ENCODE results near the gene PTGS1.
"Not testable (repeated sequence)": the region's sequence is repeated elsewhere in the genome, so short reads cannot be mapped to it uniquely, and the experiment has no call there.

PTGS1 gene

DNA sequence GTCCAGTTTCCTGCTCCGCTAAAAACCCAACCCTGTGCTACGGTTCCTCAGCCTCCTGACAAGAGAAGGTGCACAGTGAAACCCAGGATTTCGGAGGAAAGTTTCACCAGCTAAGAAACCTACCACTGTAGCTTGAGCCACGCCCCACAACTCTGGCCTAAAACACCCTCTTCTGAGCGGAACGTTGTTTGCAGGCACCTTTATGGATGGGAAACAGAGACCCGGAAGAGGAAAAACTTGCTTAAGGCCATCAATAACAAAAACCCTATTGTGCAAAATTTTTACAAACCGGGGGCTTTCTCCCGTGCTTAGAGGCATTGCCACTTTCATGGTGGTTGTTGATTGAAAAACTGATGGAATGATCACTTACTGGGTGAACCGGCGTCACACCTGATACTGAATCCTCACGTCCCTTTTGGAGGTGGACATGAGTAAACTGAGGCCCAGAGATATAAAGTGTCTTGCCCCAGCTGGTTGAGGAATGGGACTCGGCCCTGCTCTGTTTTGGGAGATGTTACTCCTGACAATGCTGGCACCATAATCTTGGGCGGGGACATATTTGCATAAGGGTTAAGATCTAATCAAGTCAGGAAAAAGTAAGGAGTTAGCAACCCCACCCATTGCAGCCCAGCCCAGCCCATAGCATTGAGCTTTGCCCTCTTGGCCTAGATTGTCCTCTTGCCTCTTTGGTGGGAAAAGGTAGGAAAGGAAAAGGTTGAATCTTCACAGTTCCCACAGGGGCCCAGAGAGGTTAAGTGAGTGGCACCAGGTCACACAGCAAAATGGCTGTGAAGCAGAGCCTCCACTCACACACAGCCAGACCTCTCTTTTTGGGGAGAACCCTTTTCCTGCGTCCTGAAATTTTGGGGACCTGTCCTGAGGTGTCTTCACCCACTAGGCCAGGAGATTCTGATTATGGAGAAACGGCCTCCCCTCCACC lies 23.2 kb upstream of the PTGS1 start:
- no peak for DNase-seq

DNA sequence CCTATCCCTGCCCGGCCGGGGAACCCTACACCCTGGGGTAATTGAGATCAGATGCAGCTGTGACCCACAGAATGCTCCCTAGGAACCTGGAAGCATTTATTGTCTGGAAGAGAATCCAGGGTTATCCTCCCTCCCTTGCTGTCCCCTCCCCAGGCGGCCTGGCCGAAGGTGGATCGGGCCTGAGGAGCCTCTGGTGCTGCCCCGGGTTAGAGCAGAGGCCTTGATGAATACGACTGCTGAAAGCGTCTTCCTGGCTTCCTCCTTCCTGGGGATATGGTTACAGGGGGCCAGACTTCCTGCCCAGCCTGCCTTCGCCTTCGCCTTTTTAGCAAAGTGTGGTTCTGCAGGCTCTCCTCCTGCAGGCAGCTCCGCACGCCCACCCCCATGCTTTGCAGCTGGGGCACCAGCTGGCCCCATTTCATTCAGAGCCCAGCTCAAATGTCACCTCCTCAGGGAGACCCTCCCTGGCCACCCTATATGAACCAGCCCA lies 22.5 kb upstream of the PTGS1 start:
- no peak for DNase-seq

DNA sequence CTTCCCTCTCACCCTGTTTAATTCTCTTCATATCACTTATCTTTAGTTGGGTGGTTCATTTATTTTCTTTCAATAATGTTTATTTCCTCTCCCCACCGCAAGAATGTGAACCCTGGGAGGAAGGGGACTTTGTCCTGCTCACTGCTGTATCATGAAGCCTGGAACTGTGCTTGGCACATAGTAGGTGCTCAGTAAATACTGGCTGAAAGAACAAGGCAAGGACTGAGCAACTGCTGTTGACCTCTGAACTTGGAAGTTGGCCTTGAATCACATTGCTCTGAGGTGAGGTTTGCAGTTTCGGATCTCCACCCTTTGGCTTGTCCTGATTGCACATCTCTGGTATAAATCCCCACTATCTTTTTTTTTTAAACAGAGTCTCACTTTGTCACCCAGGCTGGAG lies 22.0 kb upstream of the PTGS1 start:
- DNase-seq = no peak

DNA sequence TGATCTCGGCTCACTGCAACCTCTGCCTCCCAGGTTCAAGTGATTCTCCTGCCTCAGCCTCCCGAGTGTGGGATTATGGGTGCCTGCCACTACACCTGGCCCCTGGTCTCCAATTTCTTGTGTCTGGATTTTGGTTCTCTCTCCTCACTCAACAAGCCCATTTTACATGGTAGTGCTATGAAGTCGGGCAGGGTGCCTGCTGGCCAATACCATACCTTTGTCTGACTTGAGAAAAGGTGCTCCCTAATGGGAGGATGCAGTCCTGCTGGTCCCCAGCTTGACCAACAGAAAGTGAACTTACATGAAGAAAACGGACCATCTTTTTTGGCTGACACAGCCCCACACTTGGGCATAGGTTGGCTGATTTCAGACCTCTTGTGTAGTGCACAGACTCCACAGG lies 21.6 kb upstream of the PTGS1 start:
- no peak for DNase-seq

DNA sequence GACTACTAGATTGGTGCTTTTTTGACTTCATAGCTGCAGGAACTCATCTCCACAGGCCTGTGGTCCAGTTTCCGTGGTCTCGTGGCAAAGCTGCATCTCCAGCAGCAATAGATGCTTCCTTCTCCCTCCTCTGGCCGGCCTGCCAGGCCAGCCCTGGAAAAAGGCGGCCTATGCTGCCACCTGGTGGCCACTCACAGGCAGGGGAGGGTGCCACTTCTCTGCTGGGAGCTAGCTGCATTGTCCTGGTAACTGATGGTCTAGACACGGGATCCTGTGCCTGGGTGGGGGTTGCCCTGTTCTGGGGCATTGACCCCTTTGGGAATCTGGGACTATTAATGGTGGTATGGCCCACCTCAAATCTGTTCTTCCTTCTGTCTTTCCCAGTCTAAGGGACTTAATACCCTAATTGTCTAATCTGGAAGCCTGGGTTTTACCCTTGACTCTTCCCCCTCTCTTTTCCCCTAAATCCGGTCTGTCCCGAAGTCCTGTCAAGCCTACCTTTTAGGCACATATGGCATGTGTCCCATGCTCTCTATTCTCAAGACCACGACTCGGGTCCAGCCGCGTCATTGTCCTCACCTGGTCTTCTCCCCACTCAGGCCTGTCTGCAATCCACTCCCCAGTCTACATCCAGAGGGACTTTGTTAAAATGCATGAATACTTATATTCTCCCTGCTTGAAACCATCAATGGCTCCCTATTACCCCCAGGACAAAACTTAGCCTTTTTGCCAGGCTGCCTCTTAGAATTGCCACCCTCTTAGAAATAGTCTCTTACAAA lies 20.1 kb upstream of the PTGS1 start:
- DNase-seq = peak; percentile 59

DNA sequence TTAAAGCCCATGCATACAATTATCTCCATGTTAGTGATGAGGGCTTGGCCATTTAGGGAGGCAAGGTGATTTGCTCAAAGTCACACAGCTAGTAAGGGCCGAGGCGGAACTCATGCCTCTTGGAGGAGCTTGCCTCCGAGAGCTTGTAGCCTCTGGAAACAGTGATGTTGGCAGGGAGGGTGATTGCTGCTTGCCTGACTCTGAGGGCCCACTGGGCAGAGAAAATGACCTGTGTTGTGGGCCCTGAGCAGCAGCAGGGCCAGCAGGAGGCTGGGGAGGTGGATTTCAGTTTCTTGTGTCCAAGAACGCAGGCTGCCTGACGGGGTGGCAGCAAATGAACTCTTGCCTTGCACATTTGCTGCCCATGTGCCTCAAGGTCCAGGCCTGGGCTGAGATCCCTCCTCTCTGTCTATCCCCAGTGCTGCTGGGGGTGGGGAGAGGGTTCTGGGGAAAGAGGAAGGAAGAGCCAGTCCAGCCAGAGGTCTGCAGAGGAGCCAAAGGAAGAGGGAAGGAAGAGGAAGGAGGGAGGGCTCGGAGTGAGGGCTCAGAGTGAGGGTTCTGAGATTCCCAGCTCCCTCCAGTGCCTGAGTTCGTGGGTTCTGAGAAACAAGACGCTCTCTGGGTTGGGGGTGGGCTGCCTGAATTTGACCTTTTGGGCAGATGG lies 16.2 kb upstream of the PTGS1 start:
- DNase-seq = no peak

DNA sequence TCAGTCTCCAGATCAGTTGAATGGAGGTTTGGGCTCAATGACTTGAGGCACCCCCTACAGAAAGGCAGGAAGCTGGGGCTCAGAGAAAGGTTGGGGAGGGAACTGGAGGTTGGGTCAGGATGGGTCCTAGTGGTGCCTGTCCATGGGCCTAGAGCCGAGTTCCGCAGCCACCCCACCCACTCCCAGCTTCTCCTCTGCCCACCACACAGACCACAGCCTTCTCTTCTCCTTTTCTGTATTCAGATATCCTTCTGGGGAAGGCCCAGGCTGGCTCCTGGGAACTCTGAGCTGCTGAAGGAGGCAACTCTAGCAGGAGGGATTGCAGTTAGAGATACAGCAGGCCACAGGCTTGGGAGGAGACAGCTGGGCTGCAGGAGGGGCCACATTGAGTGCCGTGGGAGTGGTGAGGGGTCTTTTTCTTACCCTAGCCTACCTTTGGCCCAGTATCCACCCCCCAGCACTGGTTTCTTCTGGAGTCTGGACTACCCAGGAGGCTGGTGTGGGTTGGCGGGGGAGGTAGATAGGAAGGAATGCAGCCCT lies 15.4 kb upstream of the PTGS1 start:
- no peak for DNase-seq

DNA sequence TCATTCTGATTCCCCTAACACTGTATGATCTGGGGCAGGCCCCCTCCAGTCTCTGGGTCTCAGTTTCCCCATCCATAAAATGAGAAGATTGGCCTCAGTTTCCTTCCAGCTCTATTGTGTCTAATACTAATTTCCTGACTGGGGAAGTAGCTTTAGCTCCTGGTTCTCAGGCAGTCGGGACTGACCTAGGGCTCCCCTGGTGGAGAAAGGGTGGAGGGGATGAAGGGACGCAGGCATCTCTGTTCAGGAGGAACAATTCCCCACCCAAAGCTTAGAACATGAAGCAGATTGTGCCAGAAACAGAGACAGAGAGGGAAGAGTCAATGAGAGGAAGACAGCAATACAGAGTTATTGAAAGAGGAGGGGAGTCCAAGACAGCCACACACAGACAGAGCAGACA lies 14.2 kb upstream of the PTGS1 start:
- DNase-seq = no peak

DNA sequence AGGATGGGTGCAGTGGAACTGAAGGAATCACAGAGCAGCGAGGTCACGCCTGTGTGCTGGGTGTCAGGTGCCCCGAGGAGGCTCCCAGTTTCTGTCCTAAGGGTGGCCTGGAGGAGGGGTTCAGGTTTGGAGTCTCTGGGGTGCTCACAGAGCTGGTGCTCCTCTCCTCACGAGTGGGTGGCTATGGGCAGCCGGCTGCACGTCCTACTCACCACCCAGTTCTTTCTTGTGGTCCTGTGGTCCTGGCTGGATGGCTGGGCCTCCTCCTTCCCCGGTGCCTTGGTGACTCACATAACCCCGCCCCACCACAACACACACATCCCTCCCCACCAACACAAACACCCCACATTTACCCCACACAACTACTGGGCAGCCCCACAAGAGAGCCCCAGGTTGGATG lies 9.9 kb upstream of the PTGS1 start:
- DNase-seq = no peak

DNA sequence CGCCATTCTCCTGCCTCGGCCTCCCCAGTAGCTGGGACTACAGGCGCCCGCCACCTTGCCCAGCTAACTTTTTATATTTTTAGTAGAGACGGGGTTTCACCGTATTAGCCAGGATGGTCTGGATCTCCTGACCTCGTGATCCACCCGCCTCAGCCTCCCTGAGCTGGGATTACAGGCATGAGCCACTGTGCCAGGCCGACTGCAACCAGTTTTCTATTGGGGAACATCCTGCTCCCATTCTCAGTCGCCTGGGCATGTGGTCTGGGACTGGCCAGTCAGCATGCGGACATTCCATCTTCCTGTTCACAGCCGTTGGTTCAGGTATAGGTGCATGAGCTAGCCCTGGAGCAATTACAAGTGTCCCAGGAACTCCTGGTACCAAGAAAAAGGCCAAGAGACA lies 7.7 kb upstream of the PTGS1 start:
- not testable (repeated sequence) for DNase-seq

DNA sequence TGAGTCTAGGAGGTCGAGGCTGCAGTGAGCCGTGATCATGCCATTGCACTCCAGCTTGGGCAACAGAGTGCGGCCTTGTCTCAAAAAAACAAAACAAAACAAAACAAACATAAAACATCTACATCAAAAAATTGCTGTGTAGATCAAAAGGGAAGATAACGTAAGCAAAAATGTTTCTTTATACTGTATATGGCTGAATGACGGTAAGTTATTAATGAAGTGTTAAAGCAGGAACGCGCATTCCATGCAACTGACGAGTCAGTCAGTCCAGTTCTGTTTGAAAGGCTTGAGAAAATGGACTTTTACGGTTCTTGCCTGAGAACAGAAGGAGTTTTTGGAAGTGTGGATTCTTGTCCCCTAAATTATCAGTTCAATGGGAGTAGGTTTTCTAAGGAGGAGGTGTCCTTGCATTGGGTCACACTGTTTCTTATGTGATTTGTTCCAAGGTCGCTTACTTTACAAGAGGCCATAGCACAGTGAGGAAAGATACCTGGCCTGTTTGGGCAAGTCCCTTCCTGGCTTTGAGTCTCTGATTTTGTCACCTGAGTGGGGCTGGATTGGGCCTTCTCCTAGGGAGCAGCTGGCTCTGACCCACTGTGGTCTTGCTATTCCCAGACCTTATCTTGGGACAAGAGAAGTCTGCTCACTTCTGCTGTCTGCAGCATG lies 6.6 kb upstream of the PTGS1 start:
- no peak for DNase-seq

DNA sequence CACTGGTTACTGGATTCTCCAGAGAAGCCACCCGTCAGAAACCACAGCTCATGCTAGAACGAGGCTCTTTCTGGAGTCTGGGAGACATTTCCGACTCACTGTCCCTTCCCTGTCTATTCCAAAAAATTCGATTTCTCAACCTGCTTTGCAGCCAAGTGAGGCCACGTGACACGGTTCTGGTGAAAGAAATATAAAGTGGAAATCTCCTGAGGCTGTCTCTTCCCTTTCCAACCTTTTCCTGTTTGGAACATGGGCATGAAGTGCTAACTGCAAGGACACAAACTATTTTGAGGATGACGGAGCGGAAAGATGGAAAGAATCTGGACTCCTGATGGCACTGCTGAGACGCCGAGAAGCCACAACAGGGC lies 6.1 kb upstream of the PTGS1 start:
- DNase-seq = no peak

DNA sequence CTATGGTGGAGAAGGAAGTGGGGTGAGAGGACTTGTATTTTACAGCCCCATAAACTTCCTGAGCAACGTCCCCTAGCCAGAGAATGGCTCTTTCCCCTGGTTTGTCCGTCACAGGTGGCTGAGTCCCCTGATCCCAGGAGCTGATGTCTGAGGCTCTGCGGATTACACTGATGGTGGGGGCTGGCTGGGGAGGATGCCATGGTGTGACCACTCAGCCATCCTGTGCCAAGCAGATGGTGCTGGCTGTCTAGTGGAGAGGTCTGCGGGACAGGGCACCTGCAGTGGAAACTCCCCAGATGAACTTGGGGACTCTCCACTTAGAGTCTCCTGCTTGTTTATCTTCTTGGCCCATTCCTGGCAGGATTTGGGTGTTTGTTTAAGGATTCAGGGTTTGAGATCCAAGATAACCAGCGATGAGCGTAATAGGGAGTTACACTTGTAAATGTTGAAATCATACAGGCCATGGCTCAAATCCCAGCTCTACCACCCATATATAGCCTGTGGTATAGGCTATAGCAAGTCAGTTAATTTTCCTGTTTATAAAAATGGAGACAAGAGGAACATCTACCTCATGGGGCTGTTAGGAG lies 4.7 kb upstream of the PTGS1 start:
- no peak for DNase-seq

DNA sequence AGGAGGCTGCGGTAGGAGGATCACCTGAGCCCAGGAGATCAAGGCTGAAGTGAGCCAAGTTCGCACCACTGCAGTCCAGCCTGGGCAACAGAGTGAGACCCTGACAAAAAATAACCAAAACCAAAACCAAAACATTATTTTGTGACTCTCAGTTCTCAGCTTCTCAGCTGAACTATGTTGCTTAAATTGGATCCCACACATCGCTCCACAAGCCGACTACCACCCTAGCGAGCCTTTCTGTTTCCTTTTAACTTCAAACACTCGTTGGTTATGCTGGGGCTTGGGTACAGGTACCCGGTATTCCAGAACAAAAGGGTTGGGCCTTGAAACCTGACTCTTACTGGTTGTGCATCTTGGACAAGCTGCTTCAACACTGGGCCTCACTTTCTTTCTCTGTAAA lies 3.8 kb upstream of the PTGS1 start:
- DNase-seq = no peak

DNA sequence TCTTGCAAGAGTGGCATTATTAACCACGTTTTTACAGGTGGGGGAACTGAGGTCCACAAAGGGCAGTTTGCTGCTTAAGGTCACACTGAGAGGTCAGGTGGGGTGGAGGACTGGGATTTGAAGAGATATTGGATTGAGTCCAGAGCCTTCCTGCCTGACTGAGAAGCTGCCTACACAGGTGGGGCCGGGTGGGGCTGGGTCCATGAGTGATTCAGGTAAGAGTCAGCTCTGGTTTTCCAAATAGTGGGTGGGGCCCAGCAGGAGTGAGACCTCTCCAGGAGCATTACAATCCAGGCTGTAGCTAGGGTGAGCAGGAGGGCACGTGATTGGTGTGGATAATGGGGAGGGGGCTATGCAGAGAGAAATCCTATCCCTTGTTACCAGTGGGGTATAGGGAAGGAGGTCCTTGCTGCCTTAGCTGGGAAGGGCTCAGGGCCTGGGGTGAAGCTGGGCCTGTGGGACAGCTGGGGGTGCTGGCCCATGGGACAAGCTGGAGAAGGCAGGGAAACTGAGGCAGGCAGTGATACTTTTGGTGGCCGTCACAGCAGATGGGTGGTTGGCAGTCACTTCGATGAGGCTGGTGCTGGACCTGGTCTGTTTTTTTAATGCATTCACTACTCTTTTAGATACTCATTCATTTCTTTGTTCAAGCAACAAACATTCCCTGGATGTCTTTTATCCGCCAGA lies 2.9 kb upstream of the PTGS1 start:
- DNase-seq = no peak

DNA sequence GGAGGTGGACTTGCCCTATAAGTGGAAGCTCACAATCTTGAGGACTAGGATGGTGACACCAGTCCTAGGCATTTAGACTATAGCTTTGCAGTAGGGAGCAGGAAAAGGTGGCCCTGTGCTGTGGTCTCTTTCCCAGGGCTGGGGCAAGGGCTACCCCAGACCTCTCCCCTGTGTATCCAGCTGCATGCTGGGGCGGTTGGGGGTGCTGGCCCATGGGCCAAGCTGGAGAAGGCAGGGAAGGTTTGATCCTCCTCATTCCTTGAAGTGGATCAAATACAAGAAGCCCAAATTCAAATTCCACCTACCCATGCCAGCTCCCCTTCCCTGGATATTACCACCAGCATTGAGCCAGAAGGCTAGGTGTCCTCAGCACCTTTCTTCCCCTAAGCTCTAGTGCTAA lies 2.2 kb upstream of the PTGS1 start:
- no peak for DNase-seq

DNA sequence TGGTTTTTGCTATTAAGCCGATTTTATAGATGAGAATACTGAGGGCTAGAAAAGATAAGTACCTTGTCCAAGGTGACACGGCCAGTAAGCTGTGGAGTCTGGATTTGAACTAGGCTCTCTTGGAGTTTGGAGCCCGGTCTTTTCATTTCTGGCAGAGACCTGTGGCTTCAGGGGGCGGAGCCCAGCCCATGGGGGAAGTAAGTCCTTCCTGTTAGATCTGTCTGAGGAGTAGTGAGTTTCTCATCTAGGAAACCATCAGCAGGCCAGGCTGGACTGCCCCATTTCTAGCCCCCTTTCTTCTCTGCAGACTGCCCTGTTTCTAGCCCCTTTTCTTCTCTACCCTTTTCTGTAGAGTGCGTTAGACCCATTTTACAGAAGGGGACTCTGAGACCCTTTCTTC lies 521 bp upstream of the PTGS1 start:
- no peak for DNase-seq

DNA sequence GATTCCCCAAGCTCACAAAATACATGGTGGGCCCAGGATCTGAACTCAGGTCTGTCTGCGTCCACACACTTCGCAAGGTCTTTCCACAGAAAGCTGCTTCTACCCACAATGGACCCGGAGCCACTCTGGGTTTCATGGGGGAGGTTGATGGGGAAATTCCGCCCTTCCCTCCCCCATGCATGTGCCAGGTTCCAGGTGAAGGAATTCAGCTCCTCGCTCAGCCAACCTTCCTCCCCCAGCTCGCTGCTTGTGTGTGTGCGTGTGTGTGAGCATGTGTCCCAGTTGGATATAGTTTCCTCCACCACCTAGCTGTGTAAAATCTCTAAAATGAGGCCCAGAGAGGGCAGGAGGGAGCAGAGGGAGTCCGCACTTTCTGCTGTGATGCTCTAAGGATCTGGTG lies 1.0 kb downstream of the PTGS1 start:
- DNase-seq = no peak

DNA sequence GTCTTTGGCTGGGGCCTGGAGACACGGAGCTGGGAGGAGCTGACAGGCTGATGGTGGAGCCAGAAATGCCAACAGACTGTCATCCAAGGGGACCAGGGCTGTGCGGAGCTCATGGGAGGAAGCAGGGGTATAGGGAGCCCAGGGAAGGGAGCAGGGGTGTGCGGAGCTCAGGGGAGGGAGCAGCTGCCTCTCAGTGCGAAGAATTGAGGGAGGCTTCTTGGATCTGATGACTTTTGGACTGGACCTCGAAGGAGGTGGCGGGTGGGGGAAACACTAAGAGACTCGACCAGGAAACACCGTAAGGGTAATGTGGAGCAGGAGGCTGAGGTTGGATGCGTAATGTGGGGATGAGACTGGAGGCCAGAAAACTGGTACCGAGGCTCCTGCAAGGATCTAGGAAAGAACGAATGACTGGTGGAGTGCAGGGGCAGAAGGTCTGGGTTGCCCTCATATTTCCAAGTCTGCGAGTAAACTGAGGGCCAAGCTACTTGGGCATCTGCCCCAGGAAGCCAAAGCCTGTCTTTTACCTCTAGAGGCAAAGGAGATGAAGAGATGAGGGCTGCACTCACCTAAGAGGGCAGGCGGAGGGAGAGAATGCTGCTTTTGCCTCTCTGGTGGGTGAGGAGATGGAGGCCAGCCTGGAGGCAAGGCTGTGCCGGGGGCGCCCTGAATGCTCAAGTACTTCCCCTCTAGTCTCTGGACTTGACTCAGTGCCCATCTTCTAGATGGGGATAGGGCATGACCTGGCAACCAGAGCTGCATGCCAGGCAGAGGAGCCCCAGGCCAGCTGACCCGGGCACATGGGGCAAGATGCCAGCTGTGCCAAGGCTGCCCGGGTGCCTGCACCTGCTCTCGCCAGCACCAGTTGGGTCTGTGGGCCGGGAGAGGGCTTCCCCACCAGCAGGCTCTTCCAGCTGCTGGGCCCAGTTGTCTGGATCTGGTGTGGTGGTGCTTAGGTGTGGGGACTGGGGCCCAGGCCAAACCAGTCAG lies 2.3 kb downstream of the PTGS1 start:
- DNase-seq = no peak

DNA sequence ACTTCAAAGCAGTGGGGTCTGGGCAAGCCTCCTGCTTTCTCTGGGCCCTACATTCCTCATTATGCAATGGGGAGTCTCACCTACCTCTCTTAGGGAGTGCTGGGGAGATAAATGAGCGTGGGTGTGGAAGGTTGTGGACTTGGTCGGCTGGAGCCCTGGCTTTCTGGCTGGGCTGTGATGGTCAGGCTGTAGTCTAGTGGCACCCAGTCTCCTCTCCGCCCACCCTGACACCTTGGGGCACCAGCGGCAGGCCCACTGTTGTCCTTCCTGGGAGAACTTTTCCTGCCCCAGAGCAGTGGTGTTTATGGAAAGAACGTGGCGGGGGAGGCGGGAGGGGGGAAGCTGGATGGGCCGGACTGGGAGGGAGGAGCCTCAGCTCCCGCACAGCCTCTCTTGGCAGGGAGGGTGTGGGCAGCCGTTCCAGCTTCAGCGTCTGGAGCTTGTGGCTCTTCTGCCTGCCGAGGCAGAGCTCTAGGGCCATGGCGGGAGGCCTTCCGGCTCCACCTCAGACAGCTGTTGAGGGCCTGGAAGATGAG lies 4.1 kb downstream of the PTGS1 start:
- no peak for DNase-seq

All from DMS153 (cell line).